K562 (cell line): ENCODE data around the gene RIPOR2. TPM values are rescaled to one million over a fixed set of nuclear protein-coding genes. Genes with fewer than 3 reads are reported as not detected.

Experiments used
- ATAC-seq: fragments of 200-7000 bp; cut with Tn5 transposase; 3 replicates; pipeline ENCODE4 v1.9.1; 2020; ENCODE audit warnings: moderate library complexity
- BruUV-seq: library from RNA; stranded (reverse); fragments of 400-500 nt; replicated peaks from 2 replicates; lab custom pipeline; 2021; lab: Mats Ljungman, UMichigan
- CTCF ChIA-PET: fragments of 300-600 bp; formaldehyde crosslinking; extraction: SDS; loops from one replicate; lab custom pipeline; 2021; ENCODE audit warnings: low intra/inter-chr PET ratio; lab: Yijun Ruan, JAX
- POLR2A ChIA-PET: fragments of 300-600, 350-650 bp; sonication (Branson Sonifier 250); formaldehyde crosslinking; extraction: SDS; loops from one replicate; lab custom pipeline; 2021; ENCODE audit warnings: antibody characterized with exemption, inconsistent platforms; lab: Yijun Ruan, JAX
- DNase-seq, 4 experiments: peaks; one replicate each; pipeline versions ENCODE4 v3.0.0 to v3.0.0-alpha.2; 2011 to 2018; ENCODE audit warnings: low spot score in 3 of 4, mixed read lengths in 3 of 4; ENCODE audit errors: extremely low read depth in 1 of 4
- FAIRE-seq: peaks from 2 replicates; lab custom pipeline; 2011; peaks lifted over from hg19 to GRCh38; lab: Jason Lieb, UNC
- H2AFZ ChIP-seq: 2 replicates; pipeline ENCODE4 v1.6.0; 2011; ENCODE audit warnings: low read depth, low read length, control low read depth, inconsistent platforms
- H3K27ac ChIP-seq: fragments of 200-600 bp; 3 replicates; pipeline ENCODE4 v1.8.0; 2011; ENCODE audit warnings: low read depth, mild to moderate bottlenecking, control low read depth, inconsistent platforms, low read length, moderate library complexity, mixed read lengths; ENCODE audit errors: extremely low read depth
- H3K27me3 ChIP-seq, 2 experiments: fragments of 300-600 bp in 1 of 2; 2 replicates in 1 of 2; 3 replicates in 1 of 2; pipeline versions ENCODE4 v1.6.0 to v1.8.0; 2011; ENCODE audit warnings: inconsistent platforms in 2 of 2, low read length in 2 of 2, mild to moderate bottlenecking in 1 of 2, mixed read lengths in 1 of 2, moderate library complexity in 1 of 2; ENCODE audit not compliant: control insufficient read depth in 2 of 2, insufficient read depth in 2 of 2
- H3K36me3 ChIP-seq: fragments of 300-600 bp; 3 replicates; pipeline ENCODE4 v1.8.0; 2011; ENCODE audit warnings: mild to moderate bottlenecking, low read length, inconsistent platforms; ENCODE audit not compliant: control insufficient read depth, insufficient read depth
- H3K4me1 ChIP-seq, 2 experiments: fragments of 200-600 bp in 1 of 2; replicated peaks in 1 of 2; 2 replicates in 1 of 2; 3 replicates in 1 of 2; pipeline versions ENCODE4 v1.5.1 to v1.8.0; 2011; ENCODE audit warnings: inconsistent platforms in 2 of 2, low read length in 2 of 2, mild to moderate bottlenecking in 1 of 2, mixed read lengths in 1 of 2, moderate library complexity in 1 of 2; ENCODE audit not compliant: control insufficient read depth in 2 of 2, insufficient read depth in 2 of 2
- H3K4me2 ChIP-seq: 2 replicates; pipeline ENCODE4 v1.6.1; 2011; ENCODE audit warnings: low read length, control low read depth, inconsistent platforms, mixed read lengths; ENCODE audit not compliant: insufficient read depth
- H3K4me3 ChIP-seq: fragments of 200-600 bp; sonication (generic), shearing (Covaris generic); 2 replicates; pipeline ENCODE4 v1.5.1; 2016; ENCODE audit warnings: control low read depth, inconsistent platforms
- H3K79me2 ChIP-seq: fragments of 200-600 bp; 3 replicates; pipeline ENCODE4 v1.8.0; 2011; ENCODE audit warnings: low read length, inconsistent platforms; ENCODE audit not compliant: control insufficient read depth, insufficient read depth
- H3K9ac ChIP-seq, 2 experiments: 2 replicates each; pipeline versions ENCODE4 v1.6.0 to v1.6.1; 2011; ENCODE audit warnings: low read depth in 2 of 2, low read length in 2 of 2, control low read depth in 1 of 2, inconsistent platforms in 1 of 2, mild to moderate bottlenecking in 1 of 2, mixed read lengths in 1 of 2; ENCODE audit not compliant: insufficient read depth in 1 of 2
- H3K9me1 ChIP-seq: one replicate; pipeline ENCODE4 v1.6.0; 2011; ENCODE audit warnings: inconsistent platforms, mild to moderate bottlenecking, low read length, moderate library complexity; ENCODE audit not compliant: control insufficient read depth, insufficient read depth
- H3K9me3 ChIP-seq: replicated peaks from 2 replicates; pipeline ENCODE4 v1.5.1; 2011; ENCODE audit warnings: low read depth, low read length, inconsistent platforms; ENCODE audit not compliant: control insufficient read depth, insufficient read depth
- H4K20me1 ChIP-seq: replicated peaks from 2 replicates; pipeline ENCODE4 v1.6.1; 2011; ENCODE audit warnings: low read length, inconsistent platforms, mixed read lengths; ENCODE audit not compliant: control insufficient read depth, insufficient read depth
- FIP1L1 ChIP-seq: fragments of 200-400 bp; formaldehyde crosslinking; IDR thresholded peaks from 2 replicates; pipeline ENCODE4 v1.6.1; 2018; ENCODE audit warnings: mild to moderate bottlenecking, low read depth, low read length; ENCODE audit not compliant: poor library complexity, severe bottlenecking
- FUS ChIP-seq: fragments of 200-400 bp; formaldehyde crosslinking; optimal IDR thresholded peaks from 2 replicates; pipeline ENCODE3; 2017; ENCODE audit warnings: low read depth, low read length
- HDGF ChIP-seq: fragments of 450-650 bp; IDR thresholded peaks from 2 replicates; pipeline ENCODE4 v1.6.1; 2016
- HIVEP1 ChIP-seq: fragments of 250-450 bp; sonication (Bioruptor Pico); IDR thresholded peaks from 2 replicates; pipeline ENCODE4 v1.4.0; 2020; ENCODE audit warnings: mild to moderate bottlenecking
- MXI1 ChIP-seq: IDR thresholded peaks from 2 replicates; pipeline ENCODE4 v1.6.1; 2011; ENCODE audit warnings: low read depth, mild to moderate bottlenecking, improper control_type of control experiment, low read length
- NFIX ChIP-seq: fragments of 250-450 bp; sonication (Bioruptor Pico); IDR thresholded peaks from 2 replicates; pipeline ENCODE4 v1.4.0; 2020; ENCODE audit warnings: low read depth, mild to moderate bottlenecking, moderate library complexity
- RAD21 ChIP-seq, 2 experiments: fragments of 250-450 bp in 1 of 2; fragments of 450-650 bp in 1 of 2; sonication (Bioruptor Pico) in 1 of 2; formaldehyde crosslinking in 1 of 2; IDR thresholded peaks in 1 of 2; conservative IDR thresholded peaks in 1 of 2; 2 replicates each; pipeline versions ENCODE4 v1.4.0 to v1.8.0; 2020 to 2022; ENCODE audit warnings: mild to moderate bottlenecking in 2 of 2, moderate library complexity in 1 of 2
- SAFB ChIP-seq: fragments of 200-400 bp; formaldehyde crosslinking; IDR thresholded peaks from 2 replicates; pipeline ENCODE4 v1.6.1; 2017; ENCODE audit warnings: low read depth, low read length, borderline replicate concordance
- SP1 ChIP-seq: sonication (generic); formaldehyde crosslinking; IDR thresholded peaks from 2 replicates; pipeline ENCODE4 v1.8.1; 2022; ENCODE audit warnings: mild to moderate bottlenecking, missing genetic modification reagents
- TEAD4 ChIP-seq, 2 experiments: sonication (generic) in 1 of 2; formaldehyde crosslinking in 1 of 2; IDR thresholded peaks; 2 replicates each; pipeline versions ENCODE4 v1.6.1 to v1.8.0; 2012 to 2022; ENCODE audit warnings: borderline replicate concordance in 1 of 2, inconsistent platforms in 1 of 2, low read length in 1 of 2, mild to moderate bottlenecking in 1 of 2, missing genetic modification reagents in 1 of 2
- ZC3H11A ChIP-seq: IDR thresholded peaks from 2 replicates; pipeline ENCODE4 v1.6.1; 2012; ENCODE audit warnings: low read depth, low read length, improper control_type of control experiment
- ZNF165 ChIP-seq: fragments of 250-450 bp; sonication (Bioruptor Pico); IDR thresholded peaks from 2 replicates; pipeline ENCODE4 v1.4.0; 2020; ENCODE audit warnings: borderline replicate concordance
- ZNF184 ChIP-seq: sonication (generic); formaldehyde crosslinking; IDR thresholded peaks from 2 replicates; pipeline ENCODE4 v1.5.0; 2020; ENCODE audit warnings: missing genetic modification reagents
- ZNF436 ChIP-seq: fragments of 250-450, 450-650 bp; sonication (Bioruptor Pico); formaldehyde crosslinking; IDR thresholded peaks from 2 replicates; pipeline ENCODE4 v1.7.0; 2020; ENCODE audit warnings: mild to moderate bottlenecking
- ZNF766 ChIP-seq: fragments of 200-800 bp; sonication (Bioruptor generic); conservative IDR thresholded peaks from 2 replicates; pipeline ENCODE4 v1.6.1; 2016; ENCODE audit warnings: missing genetic modification characterization, missing compliant biosample characterization
- ZNF830 ChIP-seq: fragments of 250-450 bp; sonication (Bioruptor Pico); IDR thresholded peaks from 2 replicates; pipeline ENCODE4 v1.5.0; 2021; ENCODE audit warnings: mild to moderate bottlenecking
- WGBS: fragments of 100-300 bp; shearing (Covaris generic); methylation state at CpG from one replicate; pipeline ENCODE4 v1.1.6; 2016; ENCODE audit warnings: low coverage, mixed read lengths; ENCODE audit not compliant: insufficient coverage; ENCODE audit errors: missing lambda C conversion rate; 5-methylcytosine and 5-hydroxymethylcytosine counted together
- in situ Hi-C: fragments of 300-500 bp; cut with MboI; formaldehyde crosslinking; loops from 4 replicates; pipeline ENCODE4 v1.15.0; 2018; ENCODE audit warnings: inconsistent platforms, mixed read lengths
- intact Hi-C: fragments of 100-400 bp; cut with micrococcal nuclease; formaldehyde crosslinking; loops from 2 replicates; pipeline ENCODE4 v1.14.2; 2022
- polyA plus RNA-seq, 8 experiments: library from polyadenylated mRNA; depleted of rRNA in 4 of 8; stranded (reverse) in 5 of 8; unstranded in 3 of 8; fragments of >200 nt; fragmentation: Nextera tagmentation in 2 of 8; fragmentation: Illumina TruSeq in 1 of 8; extraction: Ambion mirVana in 2 of 8; extraction: Trizol in 1 of 8; gene quantifications; 2 replicates each; pipeline versions ENCODE4 v1.2.1 to v1.2.3, GENCODE V29; 2011 to 2014; ENCODE audit warnings: inconsistent platforms in 1 of 8, missing spikeins in 1 of 8
- total RNA-seq, 7 experiments: library from RNA; depleted of rRNA in 6 of 7; stranded (reverse); fragments of >200 nt in 6 of 7; fragmentation: Illumina TruSeq in 2 of 7; extraction: Trizol in 2 of 7; gene quantifications; 2 replicates each; pipeline versions ENCODE4 v1.2.1 to v1.2.3, GENCODE V29; 2011 to 2021; ENCODE audit warnings: low replicate concordance in 1 of 7
- TF ChIP-seq, protein P1 (sequence below): fragments of 450-650 bp; conservative IDR thresholded peaks from 2 replicates; pipeline ENCODE4 v1.6.1; 2016; ENCODE audit warnings: missing genetic modification characterization, low read depth, mild to moderate bottlenecking, missing compliant biosample characterization, moderate library complexity

The RIPOR2 gene
- total and polyA plus RNA-seq, 9 of the 15 experiments (the other 6 are each of a cell fraction or from before 2014, with no cell fraction given), result 0.04 to 1.0 (median 0.47) TPM; not detected in 2

DNA sequence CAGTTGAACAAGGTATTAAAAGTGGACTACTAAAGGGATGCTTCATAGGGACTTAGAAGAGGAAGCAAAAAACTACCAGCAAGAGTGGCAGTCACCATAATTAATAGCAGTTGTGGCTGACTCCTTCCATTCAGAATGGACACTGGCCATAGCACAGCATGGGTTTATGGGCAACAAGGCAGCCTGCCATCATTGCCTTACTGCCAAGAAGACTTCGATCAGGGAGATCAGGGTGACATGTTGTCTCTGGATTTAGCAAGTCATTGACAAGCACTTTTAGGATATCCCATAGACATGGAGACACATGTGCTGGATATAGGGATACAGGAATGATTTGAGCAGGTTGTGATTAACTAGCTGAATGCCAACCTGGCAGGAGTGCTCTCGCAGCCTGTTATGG lies 35.3 kb upstream of the RIPOR2 start:
- H2AFZ ChIP-seq, result no peak overlapping the region
- 0% methylated on average over 2 of the region's 2 CpGs for WGBS
- H3K9me1 ChIP-seq, result no peaks in the 10 kb centered on the region
- no peak overlapping the region for H3K4me2 ChIP-seq
- H3K36me3 ChIP-seq, result no peaks in the 10 kb centered on the region
- H3K27me3 ChIP-seq, result 0 out of 5 replicates have a peak, but pooled peaks cover 2 to 5% of the 10 kb centered on the region in 2 experiments
- H3K4me1 ChIP-seq, result no peaks in the 10 kb centered on the region
- H3K9ac ChIP-seq, result no peak overlapping the region
- no peak overlapping the region for H3K27ac ChIP-seq
- ChIA-PET CTCF (no interaction called here), POLR2A (no interaction called here)
- DNase-seq, result no peak
- no peak for ATAC-seq
- H3K79me2 ChIP-seq, result no peaks in the 10 kb centered on the region
- no TSS peak for BruUV-seq
- no peaks in the 10 kb centered on the region for H4K20me1 ChIP-seq
- H3K4me3 ChIP-seq, result no peak overlapping the region
- intact Hi-C loops (no loop called here), in situ Hi-C loops (no loop called here)
- H3K9me3 ChIP-seq, result no peaks in the 10 kb centered on the region
- no peak for FAIRE-seq
- no peak for TF ChIP-seq NFIX (CRISPR knock-in tag)
- TF ChIP-seq ZNF436 (CRISPR knock-in tag), result no peak
- no peak for TF ChIP-seq ZNF830 (CRISPR knock-in tag)
- TF ChIP-seq HDGF, result no peak
- no peak for TF ChIP-seq ZNF184 (CRISPR knock-in tag)
- no peak for TF ChIP-seq FIP1L1
- TF ChIP-seq SP1 (CRISPR knock-in tag), result no peak
- no peak for TF ChIP-seq SAFB
- TF ChIP-seq ZNF165 (CRISPR knock-in tag), result no peak
- TF ChIP-seq, protein P1, sequence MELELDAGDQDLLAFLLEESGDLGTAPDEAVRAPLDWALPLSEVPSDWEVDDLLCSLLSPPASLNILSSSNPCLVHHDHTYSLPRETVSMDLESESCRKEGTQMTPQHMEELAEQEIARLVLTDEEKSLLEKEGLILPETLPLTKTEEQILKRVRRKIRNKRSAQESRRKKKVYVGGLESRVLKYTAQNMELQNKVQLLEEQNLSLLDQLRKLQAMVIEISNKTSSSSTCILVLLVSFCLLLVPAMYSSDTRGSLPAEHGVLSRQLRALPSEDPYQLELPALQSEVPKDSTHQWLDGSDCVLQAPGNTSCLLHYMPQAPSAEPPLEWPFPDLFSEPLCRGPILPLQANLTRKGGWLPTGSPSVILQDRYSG, result no peak
- TF ChIP-seq ZNF766 (CRISPR knock-in tag), result no peak
- no peak for TF ChIP-seq HIVEP1 (CRISPR knock-in tag)
- no peak for TF ChIP-seq RAD21 (CRISPR knock-in tag; conservative IDR thresholded peaks at IDR 0.05 in 1 of 2, IDR thresholded peaks at IDR 0.05 in 1 of 2)
- no peak for TF ChIP-seq MXI1
- no peak for TF ChIP-seq ZC3H11A
- TF ChIP-seq TEAD4 (IDR thresholded peaks at IDR 0.05; ENCODE audit: low read length), result no peak
- TF ChIP-seq TEAD4 (CRISPR knock-in tag; IDR thresholded peaks at IDR 0.05; ENCODE audit: borderline replicate concordance), result no peak
- no peak for TF ChIP-seq FUS
